ENCODE measurements around the gene CRTAP.

- no peak for TF ChIP-seq CTCF (IDR thresholded peaks at IDR 0.05)
- no peak for TF ChIP-seq POLR2A (IDR thresholded peaks at IDR 0.05)
Observed at GRCh38 chr3:33141006-33141405, 27.2 kb downstream of the CRTAP start.

Measured in tibial nerve (tissue), 3 donors.